Choroid plexus epithelial cell (primary cell): ENCODE measurements around the gene TBX4.

Experiments used
- DNase-seq: peaks from one replicate; pipeline ENCODE4 v3.0.0-alpha.2; 2010; ENCODE audit warnings: low read depth
- H3K4me3 ChIP-seq: 2 replicates; pipeline ENCODE4 v1.5.1; 2011; ENCODE audit warnings: low read depth, mild to moderate bottlenecking, control low read depth, low read length, moderate library complexity
- TF ChIP-seq, protein P1 (sequence below): conservative IDR thresholded peaks from 2 replicates; pipeline ENCODE4 v1.5.1; 2011; ENCODE audit warnings: low read depth, mild to moderate bottlenecking, control low read depth, inconsistent platforms, low read length, moderate library complexity

Gene TBX4

DNA sequence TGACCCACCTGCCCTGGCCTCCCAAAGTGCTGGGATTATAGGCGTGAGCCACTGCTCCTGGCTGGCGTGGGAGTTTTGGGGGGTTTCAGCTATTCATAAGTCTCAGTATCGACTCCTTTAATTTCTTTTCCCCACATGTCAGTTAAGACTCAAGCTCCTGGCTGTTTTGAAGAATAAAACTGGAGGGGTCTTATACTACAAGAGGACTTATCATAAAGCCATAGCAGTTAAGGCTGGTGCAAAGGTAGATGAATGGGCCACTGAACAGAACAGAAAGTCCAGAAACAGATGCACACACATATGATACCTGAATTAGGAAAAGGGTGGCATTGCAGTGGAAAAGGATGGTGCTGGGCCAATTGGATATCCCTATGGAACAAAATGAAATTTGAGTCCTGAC is 47.4 kb downstream of the TBX4 start:
- TF ChIP-seq, protein P1, sequence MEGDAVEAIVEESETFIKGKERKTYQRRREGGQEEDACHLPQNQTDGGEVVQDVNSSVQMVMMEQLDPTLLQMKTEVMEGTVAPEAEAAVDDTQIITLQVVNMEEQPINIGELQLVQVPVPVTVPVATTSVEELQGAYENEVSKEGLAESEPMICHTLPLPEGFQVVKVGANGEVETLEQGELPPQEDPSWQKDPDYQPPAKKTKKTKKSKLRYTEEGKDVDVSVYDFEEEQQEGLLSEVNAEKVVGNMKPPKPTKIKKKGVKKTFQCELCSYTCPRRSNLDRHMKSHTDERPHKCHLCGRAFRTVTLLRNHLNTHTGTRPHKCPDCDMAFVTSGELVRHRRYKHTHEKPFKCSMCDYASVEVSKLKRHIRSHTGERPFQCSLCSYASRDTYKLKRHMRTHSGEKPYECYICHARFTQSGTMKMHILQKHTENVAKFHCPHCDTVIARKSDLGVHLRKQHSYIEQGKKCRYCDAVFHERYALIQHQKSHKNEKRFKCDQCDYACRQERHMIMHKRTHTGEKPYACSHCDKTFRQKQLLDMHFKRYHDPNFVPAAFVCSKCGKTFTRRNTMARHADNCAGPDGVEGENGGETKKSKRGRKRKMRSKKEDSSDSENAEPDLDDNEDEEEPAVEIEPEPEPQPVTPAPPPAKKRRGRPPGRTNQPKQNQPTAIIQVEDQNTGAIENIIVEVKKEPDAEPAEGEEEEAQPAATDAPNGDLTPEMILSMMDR, result no peak
- no peak overlapping the region for H3K4me3 ChIP-seq
- DNase-seq, result no peak

DNA sequence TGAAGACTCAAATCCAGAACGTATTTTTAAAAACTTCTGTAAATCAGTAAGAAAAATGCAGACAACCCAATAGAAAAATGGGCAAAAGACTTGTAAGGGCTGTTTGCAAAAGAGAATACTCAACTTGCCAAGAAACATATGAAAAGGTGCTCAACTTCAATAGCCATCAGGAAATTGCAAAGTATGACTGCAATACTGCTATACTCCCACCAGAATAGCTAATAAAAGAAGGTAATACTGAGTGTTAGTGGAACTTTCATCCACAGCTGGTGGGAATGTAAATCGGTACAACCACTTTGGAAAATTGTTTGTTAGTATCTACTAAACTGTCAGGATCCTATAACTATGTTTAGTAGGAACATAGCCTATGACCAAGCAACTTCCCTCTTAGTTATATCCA is 48.1 kb downstream of the TBX4 start:
- DNase-seq, result no peak
- no peak overlapping the region for H3K4me3 ChIP-seq

DNA sequence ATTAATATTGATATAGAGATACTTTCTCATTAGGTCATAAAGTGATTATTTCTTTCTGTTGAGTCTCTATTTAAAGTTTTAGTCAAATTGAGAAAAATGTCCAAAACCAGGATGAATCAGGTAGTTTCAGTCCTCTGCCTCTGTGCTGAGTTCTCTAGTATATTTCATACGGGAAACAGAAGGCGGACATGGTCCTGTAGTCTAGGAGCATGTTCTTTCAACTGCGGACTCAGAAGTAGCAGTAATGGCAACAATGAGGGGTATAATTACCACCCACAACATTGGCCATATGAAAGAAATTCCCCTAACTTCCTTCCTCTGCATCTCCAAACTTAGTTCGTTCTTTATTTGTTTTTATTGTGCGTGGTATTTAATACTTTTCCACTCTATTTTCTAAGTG is 50.1 kb downstream of the TBX4 start:
- no peak overlapping the region for H3K4me3 ChIP-seq
- TF ChIP-seq, protein P1, result no peak
- no peak for DNase-seq

More for the DNA sequence above, 48.1 kb downstream of the TBX4 start:
- TF ChIP-seq, protein P1, result no peak

DNA sequence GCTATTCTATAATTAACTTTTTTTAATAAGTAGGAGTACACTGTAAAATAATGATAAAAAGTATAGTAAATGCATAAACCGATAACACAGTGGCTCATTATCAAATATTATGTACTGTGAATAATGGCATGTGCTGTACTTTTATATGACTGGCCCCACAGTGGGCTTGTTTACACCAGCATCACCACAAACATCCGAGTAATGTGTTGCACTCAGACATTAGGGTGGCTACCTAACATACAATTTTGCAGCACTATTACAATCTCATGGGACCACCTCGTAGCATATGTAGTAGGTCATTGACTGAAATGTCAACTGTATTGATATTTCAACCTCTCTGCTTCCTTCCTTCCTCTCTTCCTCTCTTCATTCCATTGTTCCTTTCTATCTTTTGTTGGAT is 51.7 kb downstream of the TBX4 start:
- DNase-seq, result no peak
- H3K4me3 ChIP-seq, result no peak overlapping the region
- TF ChIP-seq, protein P1, result no peak

DNA sequence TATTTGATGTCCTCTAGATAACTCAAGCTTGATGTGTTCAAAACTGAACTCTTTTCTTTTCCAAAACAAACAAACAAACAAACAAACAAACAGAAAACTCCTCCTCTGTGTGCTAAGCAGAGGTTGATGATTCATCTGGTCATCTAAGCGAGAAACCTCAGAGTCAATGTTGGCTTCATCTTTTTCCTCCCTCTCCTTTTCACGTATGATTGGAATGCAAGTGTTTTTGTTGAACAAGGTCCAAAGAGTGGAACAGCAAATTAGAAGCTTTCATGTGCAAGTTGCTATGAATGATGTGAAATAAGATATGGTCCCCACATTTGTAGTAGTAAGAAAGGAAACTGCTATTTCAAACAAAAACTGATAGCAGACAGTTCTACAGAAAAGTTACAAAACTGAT is 52.5 kb downstream of the TBX4 start:
- H3K4me3 ChIP-seq, result no peak overlapping the region
- TF ChIP-seq, protein P1, result no peak
- DNase-seq, result peak; percentile 97

DNA sequence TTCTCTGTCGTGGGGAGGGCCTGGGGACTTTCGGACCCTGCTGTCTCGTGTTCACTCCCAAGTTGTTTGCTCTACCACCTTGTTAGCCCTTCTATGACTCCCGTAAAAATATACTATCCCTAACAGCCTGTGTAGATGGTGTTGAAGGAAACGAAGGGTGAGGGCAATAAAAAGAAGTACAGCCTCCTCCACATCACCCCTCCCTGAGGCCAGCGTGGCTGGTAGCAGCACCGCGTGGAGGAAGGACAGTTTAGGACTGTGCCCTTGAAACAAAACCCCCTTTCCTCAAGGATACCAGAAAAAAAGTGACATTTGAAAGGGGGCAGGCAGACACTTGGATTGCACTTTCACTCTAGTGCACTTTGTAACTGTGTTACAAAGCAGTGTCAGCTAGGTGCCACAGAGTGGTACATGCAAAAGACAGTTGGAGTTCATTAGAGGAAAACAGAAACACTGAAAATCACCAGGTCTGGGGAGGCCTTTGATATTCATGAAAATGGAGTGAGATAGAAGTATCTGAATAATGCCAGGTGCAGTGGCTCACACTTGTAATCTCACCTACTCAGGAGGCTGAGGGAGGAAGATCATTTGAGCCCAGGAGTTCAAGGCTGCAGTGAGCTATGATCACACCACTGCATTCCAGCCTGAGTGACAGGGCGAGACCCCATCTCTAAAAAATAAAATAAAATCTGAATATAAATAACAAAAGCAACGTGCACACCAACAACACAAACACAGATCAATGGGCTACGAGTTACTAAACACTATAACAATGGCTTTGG is 53.8 kb downstream of the TBX4 start:
- no peak for DNase-seq
- no peak overlapping the region for H3K4me3 ChIP-seq
- TF ChIP-seq, protein P1, result no peak
